ENCODE results near the gene FBXL13. TPM values are rescaled to one million over a fixed set of nuclear protein-coding genes. Genes with fewer than 3 reads are reported as not detected.
"Not testable (repeated sequence)": the region's sequence is repeated elsewhere in the genome, so short reads cannot be mapped to it uniquely, and the experiment has no call there.

Gene FBXL13
- total and polyA plus RNA-seq, 8 donors = 0.42 to 2.4 (median 1.4) TPM

DNA sequence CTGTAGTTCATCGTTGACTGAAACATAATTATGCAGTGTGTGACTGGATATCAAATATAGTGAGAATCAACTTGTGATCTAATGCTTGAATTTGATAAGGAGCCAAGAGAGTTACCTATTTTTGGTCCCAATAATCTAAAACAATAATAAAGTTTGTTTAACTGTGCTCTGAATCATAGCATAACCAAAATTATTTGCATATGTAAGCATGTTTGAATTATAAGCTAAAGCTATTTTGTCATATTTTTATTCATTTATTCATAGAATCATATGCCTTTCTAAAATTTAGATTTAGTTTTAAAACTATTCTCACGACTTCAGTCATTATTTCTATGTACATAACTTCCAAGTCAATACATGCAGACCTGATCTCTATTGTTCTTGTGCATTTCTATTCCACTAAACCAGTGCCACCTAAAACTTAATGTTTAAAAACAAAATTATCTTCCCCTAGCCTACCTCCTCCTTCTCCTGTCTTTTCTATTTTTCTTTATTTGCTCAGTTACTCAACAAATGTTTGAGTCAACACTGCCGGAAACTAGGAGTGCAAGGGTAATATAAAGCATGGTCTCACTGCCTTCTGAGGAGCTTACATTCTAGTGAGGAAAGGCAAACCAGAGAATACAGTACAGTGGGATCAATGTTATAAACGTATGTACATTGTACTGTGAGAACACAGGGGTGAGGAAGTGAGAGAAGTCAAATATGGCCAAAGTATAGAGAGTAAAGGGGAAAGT lies 284.1 kb downstream of the FBXL13 start:
- DNase-seq; H3K9me3 ChIP-seq; H3K4me1 ChIP-seq; H3K36me3 ChIP-seq; FAIRE-seq; intact Hi-C loops (cut with DNase I); H3K4me3 ChIP-seq; H3K27me3 ChIP-seq; H3K27ac ChIP-seq: not testable (repeated sequence)
- peak in 2 of 4 donors; percentile 20 to 53 for ATAC-seq
- WGBS, 2 donors = 79 to 89% methylated on average over 4 of the region's 4 CpGs

DNA sequence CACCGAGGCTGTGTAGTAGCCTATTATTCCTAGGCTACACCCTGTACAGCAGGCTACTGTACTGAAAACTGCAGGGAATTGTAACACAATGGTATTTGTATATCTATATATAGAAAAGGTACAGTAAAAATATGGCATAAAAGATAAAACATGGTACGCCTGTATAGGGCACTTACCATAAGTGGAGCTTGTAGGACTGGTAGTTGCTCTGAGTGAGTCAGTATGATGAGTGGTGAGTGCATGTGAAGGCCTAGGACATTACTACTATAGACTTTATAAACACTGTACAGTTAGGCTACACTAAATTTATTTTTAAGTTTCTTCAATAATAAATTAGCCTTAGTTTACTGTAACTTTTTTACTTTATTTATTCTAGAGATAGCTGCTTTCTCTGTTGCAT lies 285.8 kb downstream of the FBXL13 start:
- H3K9me3 ChIP-seq; intact Hi-C loops (cut with DNase I); H3K27ac ChIP-seq; H3K36me3 ChIP-seq; FAIRE-seq; H3K4me3 ChIP-seq; H3K4me1 ChIP-seq; H3K27me3 ChIP-seq; DNase-seq; ATAC-seq: not testable (repeated sequence)
- WGBS, 2 donors = 96 to 97% methylated on average over 2 of the region's 2 CpGs

DNA sequence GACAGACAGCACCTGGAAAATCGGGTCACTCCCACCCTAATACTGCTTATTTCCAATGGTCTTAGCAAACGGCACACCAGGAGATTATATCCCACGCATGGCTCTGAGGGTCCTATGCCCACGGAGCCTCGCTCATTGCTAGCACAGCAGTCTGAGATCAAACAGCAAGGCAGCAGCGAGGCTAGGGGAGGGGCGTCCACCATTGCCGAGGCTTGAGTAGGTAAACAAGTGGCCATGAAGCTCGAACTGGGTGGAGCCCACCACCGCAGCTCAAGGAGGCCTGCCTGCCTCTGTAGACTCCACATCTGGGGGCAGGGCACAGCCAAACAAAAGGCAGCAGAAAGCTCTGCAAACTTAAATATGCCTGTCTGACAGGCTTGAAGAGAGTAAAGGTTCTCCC lies 293.7 kb downstream of the FBXL13 start:
- H3K27me3 ChIP-seq; intact Hi-C loops (cut with DNase I); H3K4me3 ChIP-seq; H3K36me3 ChIP-seq; H3K27ac ChIP-seq; FAIRE-seq; ATAC-seq; H3K4me1 ChIP-seq; H3K9me3 ChIP-seq: not testable (repeated sequence)
- whole genome bisulfite sequencing, 2 donors = 95 to 97% methylated on average over 10 of the region's 10 CpGs
- DNase-seq = peak in 2 of 6 donors; percentile 8 to 32

DNA sequence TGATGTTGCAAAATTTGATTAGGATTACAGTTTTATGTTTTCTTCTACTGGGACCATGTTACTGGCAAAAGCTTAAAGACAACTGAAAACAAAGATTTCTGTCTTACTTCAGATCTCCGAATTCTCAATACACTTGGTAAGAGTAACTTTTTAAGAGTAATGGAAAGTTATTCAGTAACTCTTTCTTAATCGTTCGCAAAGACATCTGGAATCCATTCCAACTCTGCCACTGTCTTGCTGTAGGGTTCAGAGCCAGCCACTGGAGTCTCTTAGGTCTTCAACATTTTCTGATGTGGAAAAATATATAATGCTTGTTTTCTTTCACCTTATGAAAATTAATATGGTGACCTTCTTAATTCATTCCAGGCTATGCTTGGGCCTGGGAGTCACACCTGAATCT lies 295.9 kb downstream of the FBXL13 start:
- ATAC-seq = not testable (repeated sequence)

DNA sequence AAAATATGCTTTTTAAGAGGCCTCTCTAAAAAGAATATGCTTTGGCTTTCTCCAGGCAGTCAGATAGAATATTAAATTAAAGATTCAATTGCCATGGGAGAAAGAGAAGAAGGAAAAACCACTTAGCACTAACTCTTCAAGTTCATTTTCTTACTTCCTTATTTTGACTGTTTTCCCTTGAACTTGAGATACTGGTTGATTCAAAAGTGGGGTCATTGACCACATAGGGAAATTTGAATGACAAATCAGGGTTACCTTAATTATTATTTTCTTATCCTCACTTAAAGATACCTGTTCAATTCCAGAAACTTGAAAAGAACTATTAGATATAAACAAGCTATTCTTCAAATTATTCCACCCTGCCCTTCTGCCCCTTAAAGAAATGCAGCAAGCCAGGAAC lies 298.4 kb downstream of the FBXL13 start:
- H3K27me3 ChIP-seq; DNase-seq; intact Hi-C loops (cut with DNase I); H3K27ac ChIP-seq; H3K4me3 ChIP-seq; ATAC-seq; H3K36me3 ChIP-seq; H3K4me1 ChIP-seq; H3K9me3 ChIP-seq; FAIRE-seq: not testable (repeated sequence)

More for the DNA sequence above, 295.9 kb downstream of the FBXL13 start:
- H3K4me3 ChIP-seq; H3K27ac ChIP-seq; DNase-seq; intact Hi-C loops (cut with DNase I); FAIRE-seq; H3K27me3 ChIP-seq; H3K4me1 ChIP-seq; H3K36me3 ChIP-seq; H3K9me3 ChIP-seq: not testable (repeated sequence)
- 77 to 82% methylated on average over 3 of the region's 3 CpGs for WGBS, 2 donors

DNA sequence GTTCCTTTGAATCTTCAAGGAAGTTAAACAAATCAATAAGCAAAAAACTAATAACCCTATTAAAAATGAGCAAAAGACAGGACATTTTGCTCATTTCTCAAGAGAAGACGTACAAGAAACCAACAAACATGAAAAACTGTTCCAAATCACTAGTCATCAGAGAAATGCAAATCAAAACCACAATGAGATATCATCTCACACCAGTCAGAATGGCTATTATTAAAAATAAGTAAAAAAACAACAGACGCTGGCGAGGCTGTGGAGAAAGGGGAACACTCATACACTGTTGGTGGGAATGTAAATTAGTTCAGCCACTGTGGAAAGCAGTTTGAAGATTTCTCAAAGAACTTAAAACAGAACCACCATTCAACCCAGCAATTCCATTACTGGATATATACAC lies 304.1 kb downstream of the FBXL13 start:
- H3K36me3 ChIP-seq; ATAC-seq; DNase-seq; H3K27ac ChIP-seq; H3K9me3 ChIP-seq; FAIRE-seq; H3K4me3 ChIP-seq; H3K4me1 ChIP-seq; H3K27me3 ChIP-seq; intact Hi-C loops (cut with DNase I): not testable (repeated sequence)
- 100% methylated on average over 3 of the region's 3 CpGs for WGBS, 2 donors

DNA sequence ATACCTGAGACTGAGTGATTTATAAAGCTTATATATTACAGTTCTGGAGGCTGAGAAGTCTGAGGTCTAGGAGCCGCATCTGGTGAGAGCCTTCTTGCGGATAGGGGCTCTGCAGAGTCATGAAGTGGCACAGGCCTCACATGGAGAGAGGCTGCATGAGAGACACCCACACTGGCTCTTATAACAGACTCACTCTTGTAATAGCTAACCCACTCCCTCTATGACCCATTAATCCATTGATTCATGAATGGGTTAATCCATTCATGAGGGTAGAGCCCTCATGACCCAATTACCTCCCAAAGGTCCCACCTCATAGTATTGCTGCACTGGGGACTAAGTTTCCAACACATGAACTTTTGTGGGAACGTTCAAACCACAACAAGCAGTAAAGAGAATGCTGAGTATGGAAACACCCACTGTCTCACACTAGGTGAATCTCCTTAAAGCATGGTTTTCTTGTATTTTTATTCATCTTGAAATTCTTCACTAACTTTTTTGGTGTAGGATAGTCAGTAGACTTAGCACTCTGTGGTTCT lies 304.9 kb downstream of the FBXL13 start:
- intact Hi-C loops (cut with DNase I); H3K27ac ChIP-seq; H3K36me3 ChIP-seq; H3K4me1 ChIP-seq; H3K4me3 ChIP-seq; DNase-seq; H3K9me3 ChIP-seq; H3K27me3 ChIP-seq; FAIRE-seq; ATAC-seq: not testable (repeated sequence)
- WGBS, 2 donors = 93 to 95% methylated on average over 1 to 2 of the region's 3 CpGs

DNA sequence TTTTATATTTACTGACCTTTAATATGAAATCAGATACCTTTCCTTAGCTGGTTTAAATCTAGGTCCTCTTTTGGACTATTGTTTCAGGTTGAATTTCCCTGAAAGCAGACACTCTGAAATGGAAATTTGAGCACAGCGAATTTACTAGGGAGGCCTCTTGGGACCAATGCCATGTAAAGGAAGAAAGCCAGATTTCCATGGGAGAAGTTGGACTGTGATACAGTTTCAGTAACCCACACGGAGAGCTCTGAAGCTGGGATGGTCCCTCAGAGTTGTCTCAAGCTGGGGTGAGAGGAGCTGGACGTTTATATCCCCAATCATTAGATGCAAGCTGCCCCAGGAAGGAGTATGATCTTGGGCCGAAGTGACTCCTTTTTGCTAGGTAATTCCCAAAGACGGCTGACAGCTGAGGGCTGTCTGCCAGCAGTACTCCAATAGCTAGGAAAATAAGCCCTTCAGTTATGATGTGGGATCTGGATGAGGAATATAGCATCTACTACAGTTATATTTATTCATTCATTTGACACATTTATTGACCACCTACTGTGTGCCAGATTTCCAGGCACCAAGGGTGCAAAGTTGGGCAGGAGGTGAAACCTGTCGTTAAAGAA lies 311.2 kb downstream of the FBXL13 start:
- FAIRE-seq (peak; percentile 26), ATAC-seq (peak in 1 of 4 donors; percentile 28)
- DNase-seq; H3K4me1 ChIP-seq; H3K4me3 ChIP-seq; H3K27ac ChIP-seq; intact Hi-C loops (cut with DNase I); H3K27me3 ChIP-seq; H3K9me3 ChIP-seq; H3K36me3 ChIP-seq: not testable (repeated sequence)
- WGBS, 2 donors = 40 to 41% methylated on average over 5 to 6 of the region's 6 CpGs

Other genes starting within 250 kb of the FBXL13 start
- gene LRRC17, start 161.8 kb downstream of the FBXL13 start, total RNA-seq = 1 to 10 TPM in 5 of 6 donors, under 1 TPM in 1; 0.76 to 2.7 (median 1.8) TPM
- gene LRRC17, start 161.8 kb downstream of the FBXL13 start, polyA plus RNA-seq = 1 to 10 TPM; 1.6 to 2.5 TPM
- 10 to 100 TPM; 14.4 to 27.0 (median 21.1) TPM for gene ARMC10, start 344 bp upstream of the FBXL13 start, total RNA-seq
- 10 to 100 TPM; 11.5 to 13.4 TPM for gene ARMC10, start 344 bp upstream of the FBXL13 start, polyA plus RNA-seq
- 10 to 100 TPM in 1 of 6 donors, 1 to 10 TPM in 5; 4.6 to 12.4 (median 5.5) TPM for gene NAPEPLD, start 74.3 kb upstream of the FBXL13 start, total RNA-seq
- gene NAPEPLD, start 74.3 kb upstream of the FBXL13 start, polyA plus RNA-seq = 1 to 10 TPM; 3.1 to 5.0 TPM
- gene PMPCB, start 222.6 kb upstream of the FBXL13 start, total RNA-seq = 10 to 100 TPM; 27.8 to 40.1 (median 30.9) TPM
- gene PMPCB, start 222.6 kb upstream of the FBXL13 start, polyA plus RNA-seq = 10 to 100 TPM; 20.8 to 44.7 TPM